HEK293 (cell line): ENCODE results near the gene HPS6.

ENCODE experiments used
- CTCF ChIA-PET: fragments of 350-600 bp; formaldehyde crosslinking; extraction: SDS; loops from one replicate; lab custom pipeline; 2021; ENCODE audit warnings: antibody characterized with exemption; lab: Yijun Ruan, JAX
- POLR2A ChIA-PET: fragments of 300-600 bp; formaldehyde crosslinking; extraction: SDS; loops from one replicate; lab custom pipeline; 2020; ENCODE audit warnings: antibody characterized with exemption, inconsistent platforms; lab: Yijun Ruan, JAX
- H3K27ac ChIP-seq: fragments of 200-500 bp; sonication (Bioruptor generic); 2 replicates; pipeline ENCODE4 v1.5.1; 2014; ENCODE audit warnings: low read depth, low read length, control low read depth, inconsistent platforms; ENCODE audit errors: extremely low read depth
- H3K36me3 ChIP-seq, 2 experiments: fragments of 200-500 bp in 1 of 2; sonication (Bioruptor generic) in 1 of 2; 1 replicate in 1 of 2; 2 replicates in 1 of 2; pipeline ENCODE4 v1.5.1; 2014 to 2017; ENCODE audit warnings: inconsistent platforms in 2 of 2, low read length in 2 of 2; ENCODE audit not compliant: control insufficient read depth in 2 of 2, insufficient read depth in 1 of 2
- H3K4me1 ChIP-seq: fragments of 200-500 bp; sonication (Bioruptor generic); 2 replicates; pipeline ENCODE4 v1.5.1; 2014; ENCODE audit warnings: mild to moderate bottlenecking, low read length, inconsistent platforms; ENCODE audit not compliant: control insufficient read depth, insufficient read depth
- H3K4me3 ChIP-seq: 2 replicates; pipeline ENCODE4 v1.5.1; 2011; ENCODE audit warnings: low read depth, mild to moderate bottlenecking, control low read depth, low read length, moderate library complexity
- H3K9me3 ChIP-seq: fragments of 200-500 bp; sonication (Bioruptor generic); 2 replicates; pipeline ENCODE4 v1.5.1; 2014; ENCODE audit warnings: low read depth, low read length, inconsistent platforms; ENCODE audit not compliant: control insufficient read depth, insufficient read depth
- SP2 ChIP-seq: fragments of 450-650 bp; formaldehyde crosslinking; IDR thresholded peaks from 2 replicates; pipeline ENCODE4 v1.5.1; 2016; ENCODE audit warnings: missing biosample characterization, missing genetic modification characterization
- ZNF768 ChIP-seq: fragments of 450-650 bp; formaldehyde crosslinking; IDR thresholded peaks from 2 replicates; pipeline ENCODE4 v1.5.1; 2018; ENCODE audit warnings: missing biosample characterization, mild to moderate bottlenecking, missing genetic modification characterization

Gene HPS6

DNA sequence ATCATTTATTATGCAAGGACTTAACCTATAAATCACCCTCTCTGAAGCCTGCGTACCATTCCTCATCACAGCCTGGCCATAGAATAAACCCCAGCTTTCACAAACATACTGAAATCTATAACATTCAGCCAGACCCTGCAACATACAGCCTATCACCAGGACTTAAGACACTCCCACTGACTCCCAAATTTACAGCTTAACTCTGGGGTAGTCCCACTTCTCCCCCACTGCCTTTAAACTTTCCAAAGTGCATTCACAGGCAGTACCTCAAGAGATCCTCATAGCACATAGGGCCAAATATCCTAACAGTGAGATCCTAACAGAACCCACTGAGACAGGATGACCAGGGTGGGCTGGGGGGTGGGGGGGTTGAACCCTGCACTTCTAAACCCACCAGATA, 51.5 kb downstream of the HPS6 start:
- peaks cover 48% of the 10 kb centered on the region for H3K4me1 ChIP-seq
- H3K9me3 ChIP-seq, result no peaks in the 10 kb centered on the region
- POLR2A ChIA-PET, result no interaction called here
- CTCF ChIA-PET, result interaction anchor here (0.8 kb wide), 1 partner anchor 15 kb away, joined by 4 read pairs; no protein-coding TSS in a partner anchor
- TF ChIP-seq SP2 (tag by site-specific recombination) (0 out of 2 replicates have a peak, but pooled peaks have one; percentile 11), ZNF768 (tag by site-specific recombination) (no peak)
- peaks cover 0 to 2% of the 10 kb centered on the region in 2 experiments; a peak in 1 of 3 replicates for H3K36me3 ChIP-seq
- peak overlapping the region; percentile 78 for H3K27ac ChIP-seq
- no peak overlapping the region for H3K4me3 ChIP-seq
